22Rv1 (cell line): Measurements from ENCODE around the gene DGKG.

ENCODE experiments used
- H3K27ac ChIP-seq: fragments of 450-650 bp; 2 replicates; pipeline ENCODE4 v1.5.1; 2017
- CTCF ChIP-seq: fragments of 450-650 bp; IDR thresholded peaks from 2 replicates; pipeline ENCODE4 v1.5.1; 2017; ENCODE audit warnings: mild to moderate bottlenecking
- ZFX ChIP-seq: fragments of 450-650 bp; IDR thresholded peaks from 2 replicates; pipeline ENCODE4 v1.6.1; 2017; ENCODE audit warnings: antibody characterized with exemption, borderline replicate concordance

The DGKG gene

GRCh38 chr3:186354100-186354499 lies 7.9 kb downstream of the DGKG start:
- no peak overlapping the region for H3K27ac ChIP-seq
- TF ChIP-seq CTCF (no peak), ZFX (no peak)

- TF ChIP-seq ZFX (no peak), CTCF (no peak)
- H3K27ac ChIP-seq, result no peak overlapping the region
Measured at GRCh38 chr3:186352369-186352768, 9.7 kb downstream of the DGKG start.

- TF ChIP-seq CTCF, result no peak
- TF ChIP-seq ZFX, result no peak
Measured at GRCh38 chr3:186342197-186342596, 19.8 kb downstream of the DGKG start.

GRCh38 chr3:186340204-186340603 lies 21.8 kb downstream of the DGKG start:
- TF ChIP-seq ZFX (no peak), CTCF (no peak)
- no peak overlapping the region for H3K27ac ChIP-seq

More at GRCh38 chr3:186342197-186342596, 19.8 kb downstream of the DGKG start:
- H3K27ac ChIP-seq, result no peak overlapping the region

- TF ChIP-seq CTCF (no peak), ZFX (no peak)
- no peak overlapping the region for H3K27ac ChIP-seq
Measured at GRCh38 chr3:186339180-186339918, 22.7 kb downstream of the DGKG start.

GRCh38 chr3:186333256-186333655 lies 28.8 kb downstream of the DGKG start:
- no peak overlapping the region for H3K27ac ChIP-seq
- no peak for TF ChIP-seq CTCF
- no peak for TF ChIP-seq ZFX

- H3K27ac ChIP-seq, result no peak overlapping the region
- no peak for TF ChIP-seq CTCF
- TF ChIP-seq ZFX, result no peak
Measured at GRCh38 chr3:186330772-186331460, 31.1 kb downstream of the DGKG start.
